HL-60 (cell line): ENCODE measurements around the gene LRRTM3.

Experiments
- DNase-seq, 2 experiments: peaks; one replicate each; pipeline ENCODE4 v3.0.0-alpha.2; 2010 to 2020; ENCODE audit warnings: low read depth in 1 of 2, low spot score in 1 of 2
- H3K27ac ChIP-seq: fragments of 250-450 bp; sonication (Bioruptor Pico); replicated peaks from 2 replicates; pipeline ENCODE4 v1.5.1; 2020; ENCODE audit warnings: mild to moderate bottlenecking, moderate library complexity
- H3K27me3 ChIP-seq: fragments of 250-450 bp; sonication (Bioruptor Pico); 2 replicates; pipeline ENCODE4 v1.5.1; 2021; ENCODE audit warnings: mild to moderate bottlenecking, moderate library complexity; ENCODE audit not compliant: insufficient read depth, poor library complexity, severe bottlenecking
- H3K4me3 ChIP-seq: replicated peaks from 2 replicates; pipeline ENCODE4 v1.5.1; 2011; ENCODE audit warnings: mild to moderate bottlenecking, control low read depth, low read length; ENCODE audit not compliant: insufficient read depth
- GABPA ChIP-seq: IDR thresholded peaks from 2 replicates; pipeline ENCODE4 v1.6.1; 2012; ENCODE audit warnings: low read depth
- POLR2AphosphoS5 ChIP-seq: IDR thresholded peaks from 2 replicates; pipeline ENCODE4 v1.6.1; 2012; ENCODE audit warnings: low read depth
- SPI1 ChIP-seq: IDR thresholded peaks from 2 replicates; pipeline ENCODE4 v1.6.1; 2012; ENCODE audit warnings: low read depth, mild to moderate bottlenecking, borderline replicate concordance
- TF ChIP-seq, protein P1 (sequence below): IDR thresholded peaks from 2 replicates; pipeline ENCODE4 v1.6.1; 2012; ENCODE audit warnings: low read depth; ENCODE audit not compliant: insufficient replicate concordance
- TF ChIP-seq, protein P2 (sequence below): IDR thresholded peaks from one replicate; pipeline ENCODE4 v1.5.1; 2011; ENCODE audit warnings: low read length, control low read depth, inconsistent platforms; ENCODE audit not compliant: insufficient read depth

The LRRTM3 gene

DNA sequence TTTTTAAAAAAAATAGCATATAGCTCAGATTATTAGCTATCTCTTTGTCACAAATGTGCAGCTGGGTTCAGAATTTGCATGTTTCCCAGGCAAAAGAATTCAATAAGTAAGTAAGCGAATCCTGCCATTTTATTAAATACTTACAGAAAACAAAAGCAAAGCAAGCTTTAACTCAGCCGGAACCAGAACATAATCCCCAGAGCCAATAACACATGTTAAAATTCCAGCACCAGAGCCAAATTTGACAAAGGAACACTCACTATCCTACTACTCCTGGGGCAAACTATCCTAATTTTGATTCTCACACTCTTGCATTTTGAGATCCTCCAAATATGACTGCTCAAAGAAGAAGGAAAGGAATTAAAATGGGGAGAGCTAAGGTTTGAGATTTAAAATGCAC lies 32.6 kb downstream of the LRRTM3 start:
- TF ChIP-seq GABPA (no peak), SPI1 (no peak), POLR2AphosphoS5 (no peak)
- TF ChIP-seq, protein P1, sequence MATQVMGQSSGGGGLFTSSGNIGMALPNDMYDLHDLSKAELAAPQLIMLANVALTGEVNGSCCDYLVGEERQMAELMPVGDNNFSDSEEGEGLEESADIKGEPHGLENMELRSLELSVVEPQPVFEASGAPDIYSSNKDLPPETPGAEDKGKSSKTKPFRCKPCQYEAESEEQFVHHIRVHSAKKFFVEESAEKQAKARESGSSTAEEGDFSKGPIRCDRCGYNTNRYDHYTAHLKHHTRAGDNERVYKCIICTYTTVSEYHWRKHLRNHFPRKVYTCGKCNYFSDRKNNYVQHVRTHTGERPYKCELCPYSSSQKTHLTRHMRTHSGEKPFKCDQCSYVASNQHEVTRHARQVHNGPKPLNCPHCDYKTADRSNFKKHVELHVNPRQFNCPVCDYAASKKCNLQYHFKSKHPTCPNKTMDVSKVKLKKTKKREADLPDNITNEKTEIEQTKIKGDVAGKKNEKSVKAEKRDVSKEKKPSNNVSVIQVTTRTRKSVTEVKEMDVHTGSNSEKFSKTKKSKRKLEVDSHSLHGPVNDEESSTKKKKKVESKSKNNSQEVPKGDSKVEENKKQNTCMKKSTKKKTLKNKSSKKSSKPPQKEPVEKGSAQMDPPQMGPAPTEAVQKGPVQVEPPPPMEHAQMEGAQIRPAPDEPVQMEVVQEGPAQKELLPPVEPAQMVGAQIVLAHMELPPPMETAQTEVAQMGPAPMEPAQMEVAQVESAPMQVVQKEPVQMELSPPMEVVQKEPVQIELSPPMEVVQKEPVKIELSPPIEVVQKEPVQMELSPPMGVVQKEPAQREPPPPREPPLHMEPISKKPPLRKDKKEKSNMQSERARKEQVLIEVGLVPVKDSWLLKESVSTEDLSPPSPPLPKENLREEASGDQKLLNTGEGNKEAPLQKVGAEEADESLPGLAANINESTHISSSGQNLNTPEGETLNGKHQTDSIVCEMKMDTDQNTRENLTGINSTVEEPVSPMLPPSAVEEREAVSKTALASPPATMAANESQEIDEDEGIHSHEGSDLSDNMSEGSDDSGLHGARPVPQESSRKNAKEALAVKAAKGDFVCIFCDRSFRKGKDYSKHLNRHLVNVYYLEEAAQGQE, result no peak
- TF ChIP-seq, protein P2, sequence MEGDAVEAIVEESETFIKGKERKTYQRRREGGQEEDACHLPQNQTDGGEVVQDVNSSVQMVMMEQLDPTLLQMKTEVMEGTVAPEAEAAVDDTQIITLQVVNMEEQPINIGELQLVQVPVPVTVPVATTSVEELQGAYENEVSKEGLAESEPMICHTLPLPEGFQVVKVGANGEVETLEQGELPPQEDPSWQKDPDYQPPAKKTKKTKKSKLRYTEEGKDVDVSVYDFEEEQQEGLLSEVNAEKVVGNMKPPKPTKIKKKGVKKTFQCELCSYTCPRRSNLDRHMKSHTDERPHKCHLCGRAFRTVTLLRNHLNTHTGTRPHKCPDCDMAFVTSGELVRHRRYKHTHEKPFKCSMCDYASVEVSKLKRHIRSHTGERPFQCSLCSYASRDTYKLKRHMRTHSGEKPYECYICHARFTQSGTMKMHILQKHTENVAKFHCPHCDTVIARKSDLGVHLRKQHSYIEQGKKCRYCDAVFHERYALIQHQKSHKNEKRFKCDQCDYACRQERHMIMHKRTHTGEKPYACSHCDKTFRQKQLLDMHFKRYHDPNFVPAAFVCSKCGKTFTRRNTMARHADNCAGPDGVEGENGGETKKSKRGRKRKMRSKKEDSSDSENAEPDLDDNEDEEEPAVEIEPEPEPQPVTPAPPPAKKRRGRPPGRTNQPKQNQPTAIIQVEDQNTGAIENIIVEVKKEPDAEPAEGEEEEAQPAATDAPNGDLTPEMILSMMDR, result no peak
- no peak overlapping the region for H3K27ac ChIP-seq
- DNase-seq, result no peak
- H3K4me3 ChIP-seq, result no peak overlapping the region
- H3K27me3 ChIP-seq, result no peaks in the 10 kb centered on the region

DNA sequence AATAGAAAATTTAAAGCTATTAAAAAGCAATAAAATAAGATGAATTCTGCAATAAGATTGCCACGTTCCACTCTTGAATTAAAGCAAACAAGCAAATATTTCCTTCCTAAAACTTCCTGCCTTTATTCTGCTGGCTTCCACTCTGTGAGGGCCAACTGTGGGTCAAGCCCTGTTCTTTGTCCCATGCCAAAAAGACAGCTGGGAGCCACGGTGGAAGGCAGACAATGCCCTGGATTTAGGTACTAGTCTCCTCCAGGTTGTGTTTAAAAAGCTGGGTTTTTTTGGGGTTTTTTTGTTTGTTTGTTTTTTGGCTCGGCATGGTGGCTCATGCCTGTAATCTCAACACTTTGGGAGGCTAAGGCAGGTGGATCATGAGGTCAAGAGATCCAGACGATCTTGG lies 39.1 kb downstream of the LRRTM3 start:
- Histone ChIP-seq H3K27me3 (no peaks in the 10 kb centered on the region), H3K4me3 (no peak overlapping the region), H3K27ac (no peak overlapping the region)
- TF ChIP-seq, protein P1, result no peak
- TF ChIP-seq GABPA, result no peak
- TF ChIP-seq, protein P2, result no peak
- TF ChIP-seq SPI1, result no peak
- no peak for TF ChIP-seq POLR2AphosphoS5
- no peak for DNase-seq

DNA sequence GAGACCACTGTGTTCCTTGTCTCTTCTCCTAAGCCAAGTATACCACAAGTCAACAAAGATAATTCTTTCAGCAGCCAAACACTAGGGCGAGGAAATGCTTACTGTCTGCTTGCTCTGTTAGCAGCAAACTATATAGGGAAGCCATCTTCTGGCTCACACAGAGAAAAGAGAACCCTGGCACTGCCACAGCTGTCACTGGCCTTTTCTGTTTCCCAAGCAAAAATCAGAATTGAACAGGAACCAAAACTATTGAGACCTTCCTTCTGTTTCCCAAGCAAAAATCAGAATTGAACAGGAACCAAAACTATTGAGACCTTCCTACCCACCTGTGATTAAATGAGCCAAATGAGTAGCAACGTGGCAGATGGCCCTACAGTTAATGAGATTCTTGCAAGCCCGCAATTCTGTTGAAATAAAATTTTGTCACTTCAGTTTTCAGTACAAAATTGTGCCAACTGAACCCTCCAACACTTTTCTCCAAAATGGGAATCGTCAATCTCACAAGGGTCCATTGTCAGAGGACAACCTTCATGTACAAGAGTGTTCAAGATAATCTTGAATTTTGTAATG lies 54.5 kb downstream of the LRRTM3 start:
- TF ChIP-seq, protein P2, result no peak
- TF ChIP-seq SPI1 (no peak), GABPA (no peak), POLR2AphosphoS5 (no peak)
- TF ChIP-seq, protein P1, result no peak
- no peak for DNase-seq
- no peaks in the 10 kb centered on the region for H3K27me3 ChIP-seq
- H3K27ac ChIP-seq, result no peak overlapping the region
- no peak overlapping the region for H3K4me3 ChIP-seq
